ENCODE results near the gene EPN2. TPM values are rescaled to one million over a fixed set of nuclear protein-coding genes. Genes with fewer than 3 reads are reported as not detected.

The EPN2 gene
- total RNA-seq, 2 donors from 2014 or later, result 28.7 to 47.9 TPM

DNA sequence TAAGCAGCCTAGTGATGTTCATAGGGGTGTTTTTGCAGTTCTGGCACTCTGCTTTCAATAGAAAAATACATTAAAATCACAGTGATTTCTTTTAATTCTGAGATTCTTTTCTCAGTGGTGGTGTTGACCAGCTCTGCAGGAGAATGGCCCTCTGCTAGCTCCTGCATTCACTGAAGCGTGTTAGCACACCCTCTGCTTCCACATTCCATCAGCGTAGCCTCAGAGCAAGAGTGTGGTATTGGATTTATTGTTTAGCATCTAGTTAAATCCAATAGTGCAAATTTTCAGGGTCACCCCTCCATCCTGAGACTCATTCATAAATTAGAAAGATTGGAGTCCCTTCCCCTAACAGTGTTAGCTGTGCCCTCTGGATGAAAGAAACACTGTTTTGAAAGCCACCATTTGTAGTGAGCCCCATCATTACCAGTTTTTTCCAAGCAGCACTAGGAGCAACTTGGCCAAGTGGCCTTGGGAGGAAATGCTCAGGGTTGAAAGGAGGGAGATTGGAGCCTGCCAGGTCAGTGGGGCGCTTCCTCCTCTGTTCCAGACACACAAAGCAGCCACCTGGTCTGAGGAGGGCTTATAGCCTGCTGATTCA lies 79.7 kb downstream of the EPN2 start:
- TF ChIP-seq, protein P1, sequence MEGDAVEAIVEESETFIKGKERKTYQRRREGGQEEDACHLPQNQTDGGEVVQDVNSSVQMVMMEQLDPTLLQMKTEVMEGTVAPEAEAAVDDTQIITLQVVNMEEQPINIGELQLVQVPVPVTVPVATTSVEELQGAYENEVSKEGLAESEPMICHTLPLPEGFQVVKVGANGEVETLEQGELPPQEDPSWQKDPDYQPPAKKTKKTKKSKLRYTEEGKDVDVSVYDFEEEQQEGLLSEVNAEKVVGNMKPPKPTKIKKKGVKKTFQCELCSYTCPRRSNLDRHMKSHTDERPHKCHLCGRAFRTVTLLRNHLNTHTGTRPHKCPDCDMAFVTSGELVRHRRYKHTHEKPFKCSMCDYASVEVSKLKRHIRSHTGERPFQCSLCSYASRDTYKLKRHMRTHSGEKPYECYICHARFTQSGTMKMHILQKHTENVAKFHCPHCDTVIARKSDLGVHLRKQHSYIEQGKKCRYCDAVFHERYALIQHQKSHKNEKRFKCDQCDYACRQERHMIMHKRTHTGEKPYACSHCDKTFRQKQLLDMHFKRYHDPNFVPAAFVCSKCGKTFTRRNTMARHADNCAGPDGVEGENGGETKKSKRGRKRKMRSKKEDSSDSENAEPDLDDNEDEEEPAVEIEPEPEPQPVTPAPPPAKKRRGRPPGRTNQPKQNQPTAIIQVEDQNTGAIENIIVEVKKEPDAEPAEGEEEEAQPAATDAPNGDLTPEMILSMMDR (IDR thresholded peaks at IDR 0.05), result no peak
- H3K27ac ChIP-seq, result no peak overlapping the region
- H3K27me3 ChIP-seq (replicated peaks; ENCODE audit: insufficient read depth), result no peaks in the 10 kb centered on the region
- peaks cover 19% of the 10 kb centered on the region for H3K36me3 ChIP-seq
- no peak for ATAC-seq (ENCODE audit: insufficient number of reproducible peaks, low FRiP score, low read depth)
- H3K9me3 ChIP-seq, result no peaks in the 10 kb centered on the region
- no peak overlapping the region for H3K4me3 ChIP-seq
- DNase-seq (ENCODE audit: low spot score), result no peak
- H3K4me1 ChIP-seq (ENCODE audit: control insufficient read depth in 1 of 2, low read depth in 2 of 2), result no peaks in the 10 kb centered on the region

DNA sequence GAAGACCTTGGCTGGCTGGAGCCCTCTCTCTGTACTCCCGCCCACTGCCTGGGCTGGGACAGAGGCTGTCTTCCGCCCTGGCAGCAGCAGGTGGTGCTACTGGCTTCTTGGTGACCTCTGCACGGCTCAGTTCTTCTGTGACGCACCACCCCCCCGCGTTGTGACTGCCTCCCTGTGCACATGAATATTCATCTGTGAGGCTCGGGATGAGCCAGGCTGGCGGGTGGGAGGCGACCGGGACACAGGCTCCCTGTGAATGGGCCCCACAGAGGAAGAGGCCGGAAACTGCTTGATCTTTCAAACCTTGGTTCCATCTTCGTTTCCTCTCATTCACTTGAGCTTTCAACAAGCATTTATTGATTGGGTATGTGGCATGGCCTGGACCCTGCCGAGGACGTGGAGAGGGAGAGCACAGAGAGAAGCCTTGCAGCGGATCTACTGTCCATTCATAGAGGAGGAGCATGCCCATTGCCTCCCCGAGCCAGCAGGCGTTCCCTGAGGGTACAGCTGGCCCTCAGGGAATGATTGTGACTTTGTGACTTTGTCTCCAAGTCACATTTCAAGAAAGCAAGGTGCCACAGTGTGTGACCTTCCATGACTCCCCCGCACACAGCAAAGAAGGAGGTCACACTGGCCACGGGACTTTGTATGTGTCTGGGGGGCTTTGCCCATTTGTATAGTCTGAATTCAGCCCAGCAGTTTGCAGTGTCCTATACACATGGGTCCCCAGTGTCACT lies 80.4 kb downstream of the EPN2 start:
- H3K27ac ChIP-seq, result no peak overlapping the region
- no peaks in the 10 kb centered on the region for H3K9me3 ChIP-seq
- H3K4me1 ChIP-seq (ENCODE audit: control insufficient read depth in 1 of 2, low read depth in 2 of 2), result no peaks in the 10 kb centered on the region
- ATAC-seq (ENCODE audit: insufficient number of reproducible peaks, low FRiP score, low read depth) (no peak), DNase-seq (ENCODE audit: low spot score) (no peak)
- H3K4me3 ChIP-seq, result no peak overlapping the region
- no peaks in the 10 kb centered on the region for H3K27me3 ChIP-seq (replicated peaks; ENCODE audit: insufficient read depth)
- TF ChIP-seq, protein P1 (IDR thresholded peaks at IDR 0.05), result no peak
- H3K36me3 ChIP-seq, result peaks cover 13% of the 10 kb centered on the region

DNA sequence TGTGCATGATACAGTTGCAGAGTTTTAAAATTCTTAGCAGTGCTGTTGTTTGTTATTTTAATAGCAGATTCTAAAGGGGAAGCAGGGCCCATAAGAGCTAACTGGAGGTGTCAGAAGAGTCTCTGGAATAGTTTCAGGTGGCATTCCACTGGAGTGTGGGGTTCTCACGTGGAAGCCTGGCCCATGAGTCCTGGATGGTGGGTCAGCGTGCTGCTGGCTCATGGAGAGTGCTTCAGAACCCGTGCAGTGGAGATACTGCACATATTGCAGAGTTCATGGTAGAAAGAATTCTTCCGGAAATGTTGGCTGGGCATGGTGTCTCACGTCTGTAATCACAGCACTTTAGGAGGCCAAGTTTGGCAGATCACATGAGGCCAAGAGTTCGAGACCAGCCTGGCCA lies 81.4 kb downstream of the EPN2 start:
- Histone ChIP-seq H3K4me3 (no peak overlapping the region), H3K27ac (no peak overlapping the region), H3K9me3 (no peaks in the 10 kb centered on the region), H3K27me3 (replicated peaks; ENCODE audit: insufficient read depth) (no peaks in the 10 kb centered on the region), H3K4me1 (ENCODE audit: control insufficient read depth in 1 of 2, low read depth in 2 of 2) (no peaks in the 10 kb centered on the region), H3K36me3 (peaks cover 9% of the 10 kb centered on the region)
- ATAC-seq (ENCODE audit: insufficient number of reproducible peaks, low FRiP score, low read depth) (no peak), DNase-seq (ENCODE audit: low spot score) (no peak)
- TF ChIP-seq, protein P1 (IDR thresholded peaks at IDR 0.05), result no peak

DNA sequence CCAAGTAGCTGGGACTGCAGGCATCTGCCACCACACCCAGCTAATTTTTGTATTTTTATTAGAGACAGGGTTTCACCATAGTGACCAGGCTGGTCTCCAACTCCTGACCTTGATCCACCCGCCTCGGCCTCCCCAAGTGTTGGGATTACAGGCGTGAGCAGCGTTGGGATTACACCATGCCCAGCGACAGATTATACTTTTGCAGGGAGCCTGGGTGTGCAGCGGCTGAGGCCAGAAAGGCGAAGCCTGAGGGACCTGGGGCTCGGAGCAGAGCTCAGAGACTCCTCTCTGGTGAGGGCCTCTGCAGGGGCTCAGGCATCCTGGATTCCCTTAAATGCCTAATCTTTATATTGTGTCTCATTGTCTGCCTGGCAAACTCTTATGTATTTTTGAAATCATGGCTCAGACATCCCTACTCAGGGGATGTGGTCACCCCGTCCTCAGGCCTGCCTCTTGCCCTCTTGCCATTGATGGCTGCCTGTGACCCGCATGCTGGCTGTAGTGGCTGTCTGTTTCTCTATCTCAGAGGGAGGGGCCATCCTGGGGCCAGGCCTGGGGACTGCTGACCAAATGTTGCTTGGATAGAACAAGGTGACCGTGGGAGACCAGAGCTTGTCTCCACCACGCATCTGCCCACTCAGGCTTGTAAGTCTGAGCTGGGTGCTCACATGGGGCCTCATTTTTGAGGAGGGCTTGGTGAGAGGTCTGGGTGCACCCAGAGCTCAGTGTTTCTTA lies 82.8 kb downstream of the EPN2 start:
- no peaks in the 10 kb centered on the region for H3K27me3 ChIP-seq (replicated peaks; ENCODE audit: insufficient read depth)
- ATAC-seq (ENCODE audit: insufficient number of reproducible peaks, low FRiP score, low read depth) (no peak), DNase-seq (ENCODE audit: low spot score) (no peak)
- H3K4me3 ChIP-seq, result no peak overlapping the region
- no peaks in the 10 kb centered on the region for H3K9me3 ChIP-seq
- H3K36me3 ChIP-seq, result peaks cover 9% of the 10 kb centered on the region
- no peaks in the 10 kb centered on the region for H3K4me1 ChIP-seq (ENCODE audit: control insufficient read depth in 1 of 2, low read depth in 2 of 2)
- no peak overlapping the region for H3K27ac ChIP-seq
- TF ChIP-seq, protein P1 (IDR thresholded peaks at IDR 0.05), result no peak

DNA sequence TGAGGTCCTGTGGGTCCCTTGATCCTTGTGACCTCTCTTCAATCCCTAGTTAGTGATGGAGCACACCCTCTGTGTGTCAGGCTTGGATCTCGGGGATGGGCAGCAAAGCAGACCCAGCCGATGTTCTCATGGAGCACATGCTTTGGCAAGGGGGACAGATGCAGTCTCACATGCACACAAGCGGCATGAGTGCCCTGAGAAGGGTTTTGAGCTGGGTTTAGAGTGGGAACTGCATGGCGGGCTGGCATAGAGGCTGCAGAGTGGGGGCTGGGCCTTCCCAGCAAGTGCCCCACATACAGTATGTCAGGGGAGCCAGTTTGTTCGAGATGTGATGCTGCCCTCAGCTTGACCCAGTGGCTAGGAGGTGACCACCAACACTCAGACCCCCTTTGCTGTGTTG lies 83.7 kb downstream of the EPN2 start:
- TF ChIP-seq, protein P1 (IDR thresholded peaks at IDR 0.05), result no peak
- DNase-seq (ENCODE audit: low spot score) (no peak), ATAC-seq (ENCODE audit: insufficient number of reproducible peaks, low FRiP score, low read depth) (no peak)
- Histone ChIP-seq H3K27ac (no peak overlapping the region), H3K4me3 (no peak overlapping the region), H3K9me3 (peaks cover 6% of the 10 kb centered on the region), H3K27me3 (replicated peaks; ENCODE audit: insufficient read depth) (no peaks in the 10 kb centered on the region), H3K4me1 (ENCODE audit: control insufficient read depth in 1 of 2, low read depth in 2 of 2) (no peaks in the 10 kb centered on the region), H3K36me3 (peaks cover 9% of the 10 kb centered on the region)
